OCI-LY1 (cell line): Measurements from ENCODE around the gene GMPPB.
A peak's percentile ranks its signal among the peaks of the same experiment; 100 is the strongest.

Experiments
- H2AFZ ChIP-seq: fragments of 200-600 bp; sonication (generic), shearing (Covaris generic); 2 replicates; pipeline ENCODE4 v1.6.0; 2014; ENCODE audit warnings: antibody characterized with exemption, mild to moderate bottlenecking, low read length
- H3F3A ChIP-seq: fragments of 200-600 bp; sonication (generic), shearing (Covaris generic); 2 replicates; pipeline ENCODE4 v1.6.0; 2014; ENCODE audit warnings: mild to moderate bottlenecking, antibody characterized with exemption, low read length, moderate library complexity; ENCODE audit not compliant: insufficient read depth
- H3K27ac ChIP-seq: fragments of 200-600 bp; sonication (generic); 2 replicates; pipeline ENCODE4 v1.5.1; 2014; ENCODE audit warnings: low read length, mixed run types, mild to moderate bottlenecking, low read depth; ENCODE audit not compliant: poor library complexity, severe bottlenecking
- H3K27me3 ChIP-seq: fragments of 200-600 bp; sonication (generic); 2 replicates; pipeline ENCODE4 v1.6.0; 2014; ENCODE audit warnings: antibody characterized with exemption, mild to moderate bottlenecking, low read length, moderate library complexity; ENCODE audit not compliant: insufficient read depth
- H3K36me3 ChIP-seq: fragments of 200-600 bp; sonication (generic); 2 replicates; pipeline ENCODE4 v1.6.1; 2014; ENCODE audit warnings: mild to moderate bottlenecking, antibody characterized with exemption, low read length, moderate library complexity, mixed read lengths; ENCODE audit not compliant: insufficient read depth
- H3K4me1 ChIP-seq: fragments of 200-600 bp; sonication (generic); 2 replicates; pipeline ENCODE4 v1.5.1; 2014; ENCODE audit warnings: mild to moderate bottlenecking, low read length, moderate library complexity; ENCODE audit not compliant: insufficient read depth, severe bottlenecking
- H3K4me2 ChIP-seq: fragments of 200-600 bp; sonication (generic), shearing (Covaris generic); 2 replicates; pipeline ENCODE4 v1.6.1; 2014; ENCODE audit warnings: low read length
- H3K4me3 ChIP-seq: fragments of 200-600 bp; sonication (generic); 2 replicates; pipeline ENCODE4 v1.5.1; 2014; ENCODE audit warnings: low read length, low read depth, mild to moderate bottlenecking, mixed read lengths; ENCODE audit not compliant: poor library complexity, severe bottlenecking
- H3K79me2 ChIP-seq: fragments of 200-600 bp; shearing (Covaris generic); 2 replicates; pipeline ENCODE4 v1.6.1; 2016; ENCODE audit warnings: mixed run types, low read length, mixed read lengths; ENCODE audit not compliant: insufficient read depth
- H3K9ac ChIP-seq: fragments of 200-600 bp; sonication (generic), shearing (Covaris generic); 2 replicates; pipeline ENCODE4 v1.6.1; 2014; ENCODE audit warnings: mild to moderate bottlenecking, low read length, mixed read lengths
- H3K9me2 ChIP-seq: fragments of 200-600 bp; sonication (generic), shearing (Covaris generic); 2 replicates; pipeline ENCODE4 v1.6.1; 2014; ENCODE audit warnings: low read depth, mild to moderate bottlenecking, low read length, mixed read lengths
- H3K9me3 ChIP-seq: fragments of 200-600 bp; shearing (Covaris generic); 2 replicates; pipeline ENCODE4 v1.6.1; 2014; ENCODE audit warnings: low read length, mixed read lengths
- H4K20me1 ChIP-seq: fragments of 200-600 bp; sonication (generic), shearing (Covaris generic); 2 replicates; pipeline ENCODE4 v1.6.0; 2016; ENCODE audit warnings: mild to moderate bottlenecking, low read length; ENCODE audit not compliant: insufficient read depth
- CTCF ChIP-seq: fragments of 200-600 bp; sonication (generic), shearing (Covaris generic); IDR thresholded peaks from 2 replicates; pipeline ENCODE4 v1.5.1; 2017; ENCODE audit warnings: mild to moderate bottlenecking, antibody characterized with exemption, low read length, moderate library complexity, mixed read lengths
- EZH2 ChIP-seq: fragments of 200-600 bp; sonication (generic), shearing (Covaris generic); IDR thresholded peaks from 2 replicates; pipeline ENCODE4 v1.8.0; 2017; ENCODE audit warnings: borderline replicate concordance, mixed run types, mild to moderate bottlenecking, antibody characterized with exemption, low read length, moderate library complexity, mixed read lengths

The GMPPB gene

GRCh38 chr3:49674497-49674983 lies 49.2 kb downstream of the GMPPB start:
- H3K27ac ChIP-seq = no peak overlapping the region
- no peak overlapping the region for H2AFZ ChIP-seq
- no peaks in the 10 kb centered on the region for H3F3A ChIP-seq
- H4K20me1 ChIP-seq = no peaks in the 10 kb centered on the region
- H3K4me2 ChIP-seq = peak overlapping the region; percentile 78
- peak overlapping the region; percentile 87 for H3K9ac ChIP-seq
- no peaks in the 10 kb centered on the region for H3K9me3 ChIP-seq
- no peaks in the 10 kb centered on the region for H3K79me2 ChIP-seq
- H3K4me1 ChIP-seq = peaks cover 20% of the 10 kb centered on the region
- no peak for TF ChIP-seq EZH2
- TF ChIP-seq CTCF = no peak
- peak overlapping the region; percentile 77 for H3K4me3 ChIP-seq
- H3K27me3 ChIP-seq = no peaks in the 10 kb centered on the region
- peaks cover 40% of the 10 kb centered on the region for H3K36me3 ChIP-seq
- no peaks in the 10 kb centered on the region for H3K9me2 ChIP-seq

GRCh38 chr3:49673715-49674496 lies 49.8 kb downstream of the GMPPB start, which contains the start of gene APEH:
APEH (plus strand) TSS chr3:49674351; CDS start chr3:49674402, 51 bp downstream.
- Histone ChIP-seq H3K4me1 (peaks cover 20% of the 10 kb centered on the region), H3K9me2 (no peaks in the 10 kb centered on the region), H3K4me2 (peak within 1 kb of the TSS; percentile 78), H3K79me2 (no peaks in the 10 kb centered on the region), H3K4me3 (peak within 1 kb of the TSS; percentile 77), H3F3A (no peaks in the 10 kb centered on the region), H4K20me1 (no peaks in the 10 kb centered on the region), H3K36me3 (peaks cover 33% of the 10 kb centered on the region), H3K9me3 (no peaks in the 10 kb centered on the region), H3K9ac (peak within 1 kb of the TSS; percentile 87), H3K27ac (peak within 1 kb of the TSS; percentile 73), H3K27me3 (no peaks in the 10 kb centered on the region), H2AFZ (no peak within 1 kb of the TSS)
- no peak for TF ChIP-seq CTCF
- no peak for TF ChIP-seq EZH2

GRCh38 chr3:49673121-49673714 lies 50.5 kb downstream of the GMPPB start:
- Histone ChIP-seq H4K20me1 (no peaks in the 10 kb centered on the region), H3K79me2 (no peaks in the 10 kb centered on the region), H3K27me3 (no peaks in the 10 kb centered on the region), H3K9ac (peak overlapping the region; percentile 87), H3K36me3 (peaks cover 26% of the 10 kb centered on the region), H3K27ac (peak overlapping the region; percentile 73), H3K9me3 (no peaks in the 10 kb centered on the region), H3K4me1 (peaks cover 20% of the 10 kb centered on the region), H2AFZ (no peak overlapping the region), H3K4me3 (peak overlapping the region; percentile 77), H3K9me2 (no peaks in the 10 kb centered on the region), H3F3A (no peaks in the 10 kb centered on the region), H3K4me2 (peak overlapping the region; percentile 78)
- TF ChIP-seq CTCF = no peak
- TF ChIP-seq EZH2 = no peak
